Esophagus squamous epithelium (tissue), 4 donors: ENCODE data around the gene PAXX.

Experiments used
- POLR2A ChIP-seq, 4 donors: fragments of 450-650 bp; IDR thresholded peaks; one replicate each; pipeline ENCODE4 v1.6.1; 2017; ENCODE audit warnings: antibody characterized with exemption in 4 of 4, mild to moderate bottlenecking in 4 of 4, moderate library complexity in 3 of 4
- TF ChIP-seq, protein P1 (sequence below), 6 experiments: fragments of 450-650 bp in 4 of 6; fragments of 200-600 bp in 2 of 6; sonication (generic) in 2 of 6; IDR thresholded peaks; one replicate each; pipeline ENCODE4 v1.5.1; 2016 to 2019; ENCODE audit warnings: antibody characterized with exemption in 6 of 6, mild to moderate bottlenecking in 4 of 6, moderate library complexity in 4 of 6

DNA sequence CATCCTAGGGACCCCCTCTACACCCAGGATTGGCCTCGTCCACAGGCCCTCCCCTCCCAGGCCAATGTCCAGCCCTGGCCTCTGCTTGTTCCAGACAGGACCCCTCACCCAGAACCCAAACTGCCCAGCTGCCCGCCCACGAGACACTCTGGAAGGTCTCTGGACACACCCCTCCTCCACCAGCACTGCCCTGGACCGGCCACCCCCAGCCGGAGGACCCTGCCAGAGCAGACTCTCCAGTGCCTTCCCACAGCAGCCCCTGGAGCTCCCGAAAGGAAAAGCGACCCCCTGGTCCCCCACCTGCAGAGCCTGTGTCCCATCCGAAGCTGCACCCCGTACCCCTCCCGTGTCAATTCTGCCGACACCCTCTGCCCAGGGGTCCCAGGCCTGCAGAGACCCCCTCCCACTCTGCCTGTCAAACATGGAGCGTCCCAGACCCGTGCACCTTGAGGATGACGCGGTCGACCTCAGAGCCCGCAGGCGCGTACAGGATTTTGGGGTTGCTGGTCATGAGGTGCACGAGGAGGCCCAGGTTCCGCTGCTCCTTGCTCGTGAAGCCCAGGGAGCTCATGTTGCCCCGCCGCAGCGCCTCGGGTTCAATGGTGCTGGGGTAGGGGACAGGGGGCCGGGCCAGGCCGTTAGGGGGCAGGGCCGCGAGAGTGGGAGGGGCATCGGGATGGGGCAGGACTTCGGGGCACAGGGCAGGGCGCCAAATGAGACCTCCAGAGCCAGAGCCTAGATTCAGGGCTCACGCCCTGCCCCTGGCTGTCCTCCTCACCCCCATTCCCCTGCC is 27.9 kb downstream of the PAXX start:
- TF ChIP-seq, protein P1, sequence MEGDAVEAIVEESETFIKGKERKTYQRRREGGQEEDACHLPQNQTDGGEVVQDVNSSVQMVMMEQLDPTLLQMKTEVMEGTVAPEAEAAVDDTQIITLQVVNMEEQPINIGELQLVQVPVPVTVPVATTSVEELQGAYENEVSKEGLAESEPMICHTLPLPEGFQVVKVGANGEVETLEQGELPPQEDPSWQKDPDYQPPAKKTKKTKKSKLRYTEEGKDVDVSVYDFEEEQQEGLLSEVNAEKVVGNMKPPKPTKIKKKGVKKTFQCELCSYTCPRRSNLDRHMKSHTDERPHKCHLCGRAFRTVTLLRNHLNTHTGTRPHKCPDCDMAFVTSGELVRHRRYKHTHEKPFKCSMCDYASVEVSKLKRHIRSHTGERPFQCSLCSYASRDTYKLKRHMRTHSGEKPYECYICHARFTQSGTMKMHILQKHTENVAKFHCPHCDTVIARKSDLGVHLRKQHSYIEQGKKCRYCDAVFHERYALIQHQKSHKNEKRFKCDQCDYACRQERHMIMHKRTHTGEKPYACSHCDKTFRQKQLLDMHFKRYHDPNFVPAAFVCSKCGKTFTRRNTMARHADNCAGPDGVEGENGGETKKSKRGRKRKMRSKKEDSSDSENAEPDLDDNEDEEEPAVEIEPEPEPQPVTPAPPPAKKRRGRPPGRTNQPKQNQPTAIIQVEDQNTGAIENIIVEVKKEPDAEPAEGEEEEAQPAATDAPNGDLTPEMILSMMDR (IDR thresholded peaks at IDR 0.05), result no peak
- TF ChIP-seq POLR2A (IDR thresholded peaks at IDR 0.05), result no peak
